Kidney glomerular epithelial cell (primary cell): Measurements from ENCODE around the gene IQCF5.
"Not testable (repeated sequence)": the region's sequence is repeated elsewhere in the genome, so short reads cannot be mapped to it uniquely, and the experiment has no call there.

Experiments used
- DNase-seq: peaks from one replicate; lab custom pipeline; 2025; lab: John Stamatoyannopoulos, UW

IQCF5 gene

DNA sequence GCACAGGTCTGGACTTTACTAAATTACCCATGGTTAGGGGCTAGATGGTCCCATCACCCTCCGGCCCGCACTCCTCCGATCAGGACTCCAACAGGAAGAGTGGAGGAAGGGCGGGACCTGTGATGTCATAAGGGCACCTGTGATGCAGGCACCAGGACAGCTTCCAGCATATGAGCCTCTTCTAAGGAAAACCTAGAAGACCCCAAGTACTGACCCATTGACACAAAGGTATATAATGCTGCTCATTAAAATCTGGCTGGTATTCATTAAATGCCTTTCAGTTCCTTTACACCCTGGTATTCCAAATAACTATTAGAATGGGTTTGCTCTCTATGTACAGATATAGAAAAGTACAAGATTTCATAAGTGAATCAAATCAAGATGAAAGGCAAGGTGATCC, at the start of gene IQCF5:
IQCF5 (minus strand) TSS at position 101 of the 400 bp plus-strand sequence; CDS start at position 31, 70 bp downstream.
- no peak for DNase-seq

DNA sequence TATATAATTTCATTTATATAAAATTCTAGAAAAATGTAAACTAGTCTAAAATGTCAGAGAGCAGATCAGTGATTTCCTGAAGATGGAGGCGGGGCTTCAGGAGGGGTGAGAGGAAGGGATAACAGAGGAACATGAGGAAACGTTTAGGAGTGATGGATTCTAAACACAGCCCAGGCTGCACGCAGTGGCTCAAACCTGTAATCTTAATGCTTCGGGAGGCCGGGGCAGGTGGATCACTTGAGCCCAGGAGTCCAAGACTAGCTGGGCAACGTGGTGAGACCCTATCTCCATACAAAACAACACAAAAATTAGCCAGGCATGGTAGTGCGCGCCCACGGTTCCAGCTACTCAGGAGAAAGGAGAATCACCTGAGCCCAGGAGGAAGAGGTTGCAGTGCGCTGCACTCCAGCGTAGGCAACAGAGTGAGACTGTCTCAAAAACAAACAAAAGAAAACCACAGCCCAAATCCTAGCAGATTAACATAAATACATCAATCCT, 45.7 kb upstream of the IQCF5 start:
- no peak for DNase-seq

DNA sequence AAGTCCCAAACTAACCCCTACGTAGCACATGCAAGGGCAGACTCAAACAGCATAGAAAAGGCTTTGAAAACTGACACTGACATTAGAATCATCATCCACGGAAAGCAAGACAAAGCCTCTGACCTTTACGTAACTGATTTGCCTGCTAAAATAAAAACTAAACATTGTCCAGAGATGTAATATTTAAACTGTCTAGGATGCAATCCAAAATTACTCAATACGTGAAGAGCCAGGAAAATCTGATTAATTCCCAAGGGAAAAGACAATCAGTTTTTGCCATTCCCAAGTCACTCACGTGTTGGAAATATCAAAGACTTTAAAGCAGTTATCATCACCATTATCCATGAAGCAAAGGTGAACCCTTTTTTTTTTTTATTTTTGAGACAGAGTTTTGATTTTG, 41.0 kb upstream of the IQCF5 start:
- no peak for DNase-seq

DNA sequence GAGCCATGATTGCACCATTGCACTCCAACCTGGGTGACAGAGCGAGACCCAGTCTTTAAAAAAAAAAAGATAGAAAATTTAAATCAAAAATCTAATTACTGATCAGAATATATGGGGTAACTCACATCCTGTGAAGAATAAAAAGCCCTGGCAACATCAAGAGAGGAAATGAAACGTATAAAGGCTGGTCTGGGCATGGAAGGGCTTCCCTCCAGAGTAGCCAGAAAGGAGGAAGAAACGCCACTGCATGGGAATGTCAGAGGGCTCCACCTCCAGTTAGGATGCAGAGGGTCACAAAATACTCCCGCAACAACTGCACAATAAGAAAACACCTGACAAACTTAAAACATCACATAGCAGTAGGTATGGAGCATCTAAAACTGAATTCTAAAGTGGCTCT, 32.6 kb upstream of the IQCF5 start:
- no peak for DNase-seq

DNA sequence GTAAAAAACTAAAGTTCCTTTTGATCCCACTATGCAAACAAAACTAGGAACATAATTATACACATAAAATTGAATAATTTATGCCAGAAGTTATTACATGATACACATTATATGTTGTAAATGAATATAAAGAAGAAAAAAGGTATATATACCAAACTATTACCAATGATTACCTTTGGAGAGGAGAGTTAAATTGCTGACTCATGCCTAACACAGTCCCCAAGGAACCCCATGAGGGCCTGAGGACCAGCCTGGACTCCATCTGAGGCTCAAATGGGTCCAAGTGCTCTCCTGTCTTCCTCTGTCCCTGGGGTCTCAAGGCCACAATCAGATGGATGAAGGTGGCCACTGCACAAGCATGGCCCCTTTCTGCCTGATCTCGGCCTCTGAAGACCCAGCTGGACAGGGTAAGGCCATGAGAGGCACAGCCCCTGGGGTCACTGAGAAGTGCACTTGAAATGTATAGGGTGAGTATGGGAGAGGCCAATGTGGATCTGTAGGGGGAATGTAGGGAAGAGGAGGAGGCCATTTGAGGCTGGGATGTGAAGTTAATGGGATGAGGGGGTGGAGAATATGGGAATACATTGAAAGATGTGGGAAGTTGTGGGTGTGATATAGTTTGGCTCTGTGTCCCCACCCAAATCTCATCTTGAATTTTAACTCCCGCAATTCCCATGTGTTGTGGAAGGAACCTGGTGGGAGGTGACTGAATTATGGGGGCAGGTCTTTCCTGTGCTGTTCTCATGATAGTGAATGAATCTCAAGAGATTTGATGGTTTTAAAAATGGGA, 28.8 kb upstream of the IQCF5 start:
- no peak for DNase-seq

DNA sequence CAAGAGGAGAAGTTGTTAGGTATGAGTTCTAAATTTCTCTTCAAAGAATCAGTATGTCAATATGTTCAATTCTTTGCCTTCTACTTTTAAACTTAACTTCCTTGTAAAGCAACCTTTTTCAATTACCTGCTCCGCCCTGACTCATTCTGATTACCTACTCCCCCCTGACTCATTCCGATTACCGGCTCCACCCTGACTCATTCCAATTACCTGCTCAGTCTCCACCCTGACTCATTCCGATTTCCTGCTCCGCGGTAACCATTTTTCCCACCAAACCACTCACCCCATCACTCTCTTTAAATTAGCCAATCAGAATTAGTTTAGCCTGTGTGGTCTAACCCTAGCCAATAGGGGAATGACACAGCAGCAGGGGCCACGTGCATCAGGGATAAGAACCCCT, 27.0 kb upstream of the IQCF5 start:
- not testable (repeated sequence) for DNase-seq

DNA sequence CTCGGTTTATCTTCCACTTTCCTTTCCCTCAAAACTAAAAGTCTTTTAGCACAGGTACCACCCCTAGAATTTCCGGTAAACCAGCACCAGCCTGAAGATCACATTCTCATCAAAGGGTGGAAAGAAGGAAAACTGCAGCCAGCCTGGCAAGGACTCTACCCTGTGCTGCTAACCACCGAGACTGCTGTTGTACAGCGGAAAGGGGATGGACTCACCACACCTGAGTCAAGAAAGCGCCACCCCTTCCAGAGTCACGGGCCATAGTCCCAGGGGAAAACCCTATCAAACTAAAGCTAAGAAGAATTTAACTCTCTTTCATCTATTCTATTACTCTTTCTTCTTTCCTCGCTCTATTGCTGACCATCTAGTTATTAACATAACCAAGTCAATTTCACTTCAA, 24.6 kb upstream of the IQCF5 start:
- not testable (repeated sequence) for DNase-seq

DNA sequence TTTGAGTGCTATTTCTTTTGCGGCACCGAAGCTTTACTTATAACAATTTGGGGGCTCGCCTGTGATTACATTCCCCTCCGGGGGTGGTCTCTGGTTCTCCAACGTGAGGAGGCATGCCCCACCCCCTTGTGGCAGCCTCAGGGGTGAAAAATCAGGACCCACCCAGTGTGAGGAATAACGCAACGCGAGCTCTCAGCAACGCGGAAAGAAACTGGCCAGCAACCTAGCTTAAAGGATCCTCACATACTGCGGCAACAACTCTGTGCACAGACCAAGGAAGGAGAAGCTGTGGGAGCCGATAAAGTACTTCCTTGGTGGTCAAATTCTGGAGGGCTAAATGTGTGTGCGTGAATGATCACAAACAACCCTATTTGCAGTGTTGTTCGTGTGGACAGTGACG, 22.0 kb upstream of the IQCF5 start:
- no peak for DNase-seq

DNA sequence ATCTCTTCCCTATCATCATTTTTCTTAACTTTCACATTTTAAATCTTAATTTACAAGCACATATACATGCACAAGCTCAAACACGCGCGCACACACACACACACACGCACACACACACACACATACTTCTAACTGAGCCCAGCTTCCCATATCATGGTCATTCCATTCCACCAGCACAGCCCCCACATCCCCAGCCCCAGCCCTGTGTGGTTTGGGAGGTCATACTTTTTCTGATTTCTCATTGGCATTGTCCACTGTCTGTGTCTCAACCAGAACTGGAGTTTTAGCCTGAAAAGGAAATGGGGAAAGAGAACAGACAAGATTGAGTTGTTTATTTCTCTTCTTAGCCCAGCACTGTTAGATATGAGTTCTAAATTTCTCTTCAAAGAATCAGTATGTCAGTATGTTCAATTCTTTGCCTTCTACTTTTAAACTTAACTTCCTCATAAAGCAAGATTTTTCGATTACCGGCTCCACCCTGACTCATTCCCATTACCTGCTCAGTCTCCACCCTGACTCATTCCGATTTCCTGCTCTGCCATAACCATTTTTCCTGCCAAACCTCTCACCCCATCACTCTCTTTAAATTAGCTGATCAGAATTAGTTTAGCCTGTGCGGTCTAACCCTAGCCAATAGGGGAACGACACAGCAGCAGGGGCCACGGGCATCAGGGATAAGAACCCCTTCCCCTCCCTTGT, 21.4 kb upstream of the IQCF5 start:
- DNase-seq = no peak

DNA sequence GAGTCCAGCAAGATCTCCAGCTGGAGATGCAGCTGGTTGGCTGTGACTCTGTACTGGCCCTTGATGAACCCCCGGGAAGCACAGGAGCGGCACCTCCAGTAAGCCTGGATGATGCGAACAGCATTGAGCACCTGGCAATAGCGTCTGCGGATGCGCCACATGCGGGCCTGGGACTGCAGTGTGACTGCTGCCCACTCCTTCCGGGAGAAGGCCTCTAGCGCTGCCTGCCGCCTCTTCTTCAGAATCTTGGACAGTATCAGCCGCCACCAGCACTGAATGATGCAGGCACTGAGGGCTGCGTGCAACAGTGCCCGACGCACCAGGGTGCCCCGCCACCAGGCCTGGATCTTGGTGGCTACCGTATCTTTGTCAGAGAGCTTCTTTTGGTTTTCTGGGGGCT, 19.5 kb upstream of the IQCF5 start:
- DNase-seq = no peak

DNA sequence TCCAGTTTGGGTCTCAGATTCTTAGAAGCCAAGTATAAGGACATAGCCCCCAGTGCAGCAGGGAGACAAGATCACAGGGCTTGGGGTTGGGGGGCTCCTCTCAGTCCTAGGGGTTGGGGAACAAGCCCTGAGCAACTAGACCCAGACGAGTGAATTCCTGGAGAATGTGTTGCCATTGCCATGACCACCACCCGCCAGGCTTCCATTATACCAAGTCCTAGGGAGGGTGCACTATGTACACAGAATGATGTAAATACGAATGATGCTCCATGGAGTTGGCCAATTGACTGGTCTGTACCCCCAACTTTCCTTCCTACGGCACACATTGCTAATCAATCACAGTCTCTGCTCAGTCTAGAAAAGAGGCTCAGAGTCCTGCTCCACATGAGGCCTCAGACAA, 19.0 kb upstream of the IQCF5 start:
- DNase-seq = no peak

DNA sequence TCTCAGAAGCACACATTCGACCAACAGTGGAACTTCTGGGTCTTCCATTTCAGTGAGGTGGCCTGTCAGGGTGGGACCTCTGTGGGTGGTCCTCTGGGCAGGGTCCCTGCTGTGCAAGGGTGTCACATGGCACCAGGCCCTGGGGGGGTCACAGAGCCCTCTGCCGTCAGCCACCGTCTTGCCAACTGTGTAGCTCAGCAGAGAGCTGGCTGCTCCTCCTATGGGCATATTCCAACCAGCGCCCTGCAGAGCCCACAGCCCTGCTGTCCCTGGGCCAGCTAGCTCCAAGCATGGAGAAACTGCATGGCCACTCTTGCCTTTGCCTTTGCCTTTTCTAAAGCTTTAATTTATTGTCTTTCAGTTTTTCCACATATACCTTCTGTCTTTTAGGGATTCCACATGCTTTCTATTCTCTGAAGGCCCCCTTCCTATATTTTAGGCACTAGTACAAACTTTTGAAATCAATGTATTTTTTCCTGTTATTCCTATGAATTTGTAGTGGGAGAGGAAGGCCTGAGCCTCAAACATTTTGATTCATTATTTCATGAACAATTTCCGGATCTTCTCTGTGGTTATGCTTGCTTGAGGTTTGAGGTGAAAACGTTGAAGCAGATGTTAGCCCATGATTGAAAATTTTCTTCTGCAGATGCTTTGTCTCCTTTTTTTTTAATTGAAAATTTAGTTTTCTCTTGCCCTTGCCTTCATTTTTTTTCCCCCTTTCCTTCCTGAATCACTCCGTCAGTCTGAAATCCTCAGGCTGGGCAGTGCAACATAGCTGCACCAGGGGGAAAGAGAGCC, 16.0 kb upstream of the IQCF5 start:
- DNase-seq = no peak

DNA sequence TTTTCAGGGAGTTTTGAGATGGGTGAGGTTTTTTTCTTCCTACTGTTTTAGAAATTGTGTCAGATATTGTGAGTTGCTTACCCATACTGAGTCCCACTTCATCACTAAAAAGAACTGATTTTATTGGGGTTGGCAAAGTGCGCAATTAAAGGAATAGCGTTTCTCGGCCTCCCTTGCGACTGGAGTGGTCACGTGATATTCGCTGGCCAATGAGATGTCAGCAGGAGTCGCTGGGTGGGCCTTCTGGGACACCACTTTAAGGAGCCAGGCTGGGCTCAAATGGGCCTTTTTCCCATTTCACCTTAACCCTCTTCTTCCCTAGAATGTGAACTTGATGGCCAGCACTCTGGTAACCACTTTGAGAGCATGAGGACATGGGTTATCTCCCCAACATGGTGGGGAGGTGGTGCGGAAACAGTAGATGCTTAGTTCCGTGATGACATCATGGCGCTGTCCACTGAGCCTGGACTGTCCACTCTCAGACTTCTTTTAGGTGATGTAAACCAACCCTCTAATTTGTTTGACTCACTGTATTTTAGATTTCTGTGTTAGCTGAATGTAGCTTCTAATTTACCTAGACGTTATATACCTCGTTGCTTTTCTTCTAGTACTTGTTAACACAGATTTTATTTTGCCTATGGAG, 13.2 kb upstream of the IQCF5 start:
- no peak for DNase-seq

DNA sequence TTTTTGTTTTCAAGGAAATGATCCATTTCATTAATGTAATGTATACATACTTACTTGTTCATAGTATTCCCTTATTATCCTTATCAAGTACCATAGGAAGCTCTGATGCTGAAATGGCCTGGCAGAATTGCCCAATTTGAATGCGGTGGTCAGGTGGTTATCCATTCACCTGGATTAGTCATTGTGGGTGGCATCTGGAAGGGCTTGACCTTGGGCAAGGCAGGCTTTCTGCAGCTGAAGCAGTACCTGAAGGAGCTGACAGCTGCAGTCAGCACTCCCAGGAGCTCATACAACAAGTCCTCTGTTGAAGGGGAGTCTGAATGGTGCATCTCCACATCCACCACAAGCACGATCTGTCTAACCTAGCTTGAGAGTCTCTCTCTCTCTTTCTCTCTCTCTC, 12.2 kb upstream of the IQCF5 start:
- DNase-seq = no peak

DNA sequence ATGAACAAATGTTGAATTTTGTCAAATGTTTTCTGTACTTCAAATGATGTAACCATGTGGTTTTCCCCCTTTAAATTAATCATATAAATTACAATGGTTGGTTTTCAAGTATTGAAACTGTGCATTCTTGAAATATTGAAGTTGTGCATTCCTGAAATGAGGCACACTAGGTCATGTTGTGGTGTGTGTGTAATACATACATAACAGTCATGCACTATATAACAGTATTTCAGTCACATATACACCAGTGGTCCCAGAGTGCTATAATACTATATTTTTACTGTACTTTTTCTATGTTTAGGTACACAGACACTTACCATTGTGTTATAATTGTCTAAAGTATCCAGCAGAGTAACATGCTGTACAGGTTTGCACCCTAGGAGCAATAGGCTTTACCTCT, 11.0 kb upstream of the IQCF5 start:
- DNase-seq = no peak

DNA sequence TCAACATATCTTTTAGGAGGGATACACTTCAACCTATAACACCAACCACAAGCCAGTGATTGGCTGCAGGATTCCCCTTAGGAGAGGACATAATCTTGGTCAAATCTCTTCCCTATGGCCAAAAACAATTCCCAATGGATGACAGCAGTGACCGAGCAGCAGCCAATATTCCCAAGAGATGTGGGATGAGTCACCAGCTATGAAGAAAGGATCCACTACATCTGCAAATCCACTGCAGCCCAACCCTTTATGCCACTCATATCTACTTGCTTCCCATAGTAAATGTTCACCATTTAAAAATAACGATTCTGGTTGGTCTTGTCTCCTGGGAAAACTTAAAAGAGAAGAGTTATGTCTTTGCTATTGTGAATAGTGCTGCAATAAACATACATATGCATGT, 4.5 kb upstream of the IQCF5 start:
- no peak for DNase-seq

DNA sequence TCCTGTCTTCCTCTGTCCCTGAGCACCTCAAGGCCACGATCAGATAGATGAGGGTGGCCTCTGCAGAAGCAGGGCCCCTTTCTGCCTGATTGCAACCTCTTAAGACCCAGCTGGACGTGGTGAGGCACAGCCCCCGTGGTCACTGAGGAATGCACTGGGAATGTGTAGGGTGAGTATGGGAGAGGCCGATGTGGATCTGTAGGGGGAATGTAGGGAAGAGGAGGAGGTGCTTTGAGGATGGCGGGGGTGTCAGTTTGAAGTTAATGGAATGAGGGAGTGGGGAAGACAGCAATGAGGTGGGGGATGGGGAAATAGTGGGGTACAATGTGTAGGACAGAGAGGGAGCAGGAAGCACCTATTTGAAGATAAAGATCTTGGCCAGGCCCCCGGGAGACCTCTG, 785 bp upstream of the IQCF5 start:
- DNase-seq = no peak

DNA sequence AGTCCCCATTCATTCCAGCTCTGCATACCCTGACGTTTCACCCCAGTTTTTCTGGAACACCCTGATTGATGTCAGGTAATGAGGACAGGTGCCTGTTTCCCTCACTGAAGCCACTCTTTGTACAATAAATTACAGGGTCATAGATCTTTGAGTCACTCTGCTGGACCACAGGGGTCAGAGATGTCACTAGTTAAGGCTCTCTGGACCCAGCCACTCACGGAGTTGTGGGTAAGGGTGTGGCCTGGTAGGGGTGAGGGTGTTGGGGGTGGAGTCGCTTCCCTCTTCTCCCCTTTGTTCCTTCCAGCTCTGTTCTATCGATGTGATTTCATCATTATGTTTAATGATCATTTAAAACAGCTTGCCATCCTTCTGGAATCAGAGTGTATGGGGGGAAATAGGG, 512 bp downstream of the IQCF5 start:
- no peak for DNase-seq

DNA sequence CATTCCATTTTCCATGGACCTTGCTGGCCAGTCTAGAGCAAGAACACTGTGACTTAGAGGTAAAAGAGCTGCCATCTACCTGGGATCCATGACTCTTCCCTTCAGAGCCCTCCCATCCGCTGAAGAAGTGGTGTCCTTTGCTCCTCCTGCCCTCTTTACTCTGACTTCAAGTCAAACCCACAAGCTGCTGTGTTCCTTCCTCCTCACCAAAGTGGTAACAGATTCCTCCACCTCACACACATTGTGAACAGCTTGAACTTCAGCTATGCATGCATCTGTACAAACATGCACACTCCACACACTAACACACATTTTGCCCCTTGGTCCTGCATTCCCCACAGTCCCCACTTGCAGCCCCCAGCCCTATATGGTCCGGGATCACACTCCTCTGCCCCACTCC, 990 bp downstream of the IQCF5 start:
- DNase-seq = no peak

DNA sequence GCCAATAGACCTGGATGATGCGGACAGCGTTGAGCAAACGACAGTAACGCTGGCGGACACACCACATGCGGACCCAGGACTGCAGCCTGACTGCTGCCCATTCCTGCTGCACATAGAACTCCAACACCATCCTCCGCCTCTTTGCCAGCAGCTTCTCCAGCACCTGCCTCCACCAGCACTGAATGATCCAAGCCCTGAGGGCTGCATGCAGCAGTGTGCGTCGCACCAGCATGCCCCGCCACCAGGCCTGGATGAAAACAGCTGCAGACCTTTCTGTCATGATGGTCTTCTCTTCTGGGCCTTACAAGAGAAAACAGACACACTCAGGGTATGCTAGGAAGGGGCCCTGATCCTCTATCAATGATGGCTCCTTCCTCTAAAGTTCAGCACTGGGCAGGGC, 1.5 kb downstream of the IQCF5 start:
- no peak for DNase-seq

DNA sequence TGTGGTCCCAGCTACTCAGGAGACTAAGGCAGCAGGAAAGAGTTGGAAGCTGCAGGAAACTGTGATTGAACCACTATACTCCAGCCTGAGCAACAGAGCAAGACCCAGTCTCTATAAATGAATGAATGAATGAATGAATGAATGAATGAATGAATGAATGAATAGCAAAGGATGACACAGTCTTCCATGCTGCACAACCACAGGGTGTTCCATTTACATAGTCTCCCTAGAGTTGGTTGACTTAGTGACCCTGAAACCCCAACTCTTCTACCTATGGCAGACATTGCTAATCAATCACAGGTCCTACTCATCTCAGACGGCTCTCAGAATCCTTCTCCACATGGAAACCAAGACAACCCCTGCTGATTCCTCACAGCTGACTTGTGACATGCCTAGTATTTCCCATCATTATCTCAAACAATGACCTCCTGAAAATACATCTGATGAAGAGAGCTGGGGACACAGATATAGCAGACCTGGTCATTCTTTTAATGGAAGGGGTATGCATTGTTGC, 2.1 kb downstream of the IQCF5 start:
- DNase-seq = no peak

DNA sequence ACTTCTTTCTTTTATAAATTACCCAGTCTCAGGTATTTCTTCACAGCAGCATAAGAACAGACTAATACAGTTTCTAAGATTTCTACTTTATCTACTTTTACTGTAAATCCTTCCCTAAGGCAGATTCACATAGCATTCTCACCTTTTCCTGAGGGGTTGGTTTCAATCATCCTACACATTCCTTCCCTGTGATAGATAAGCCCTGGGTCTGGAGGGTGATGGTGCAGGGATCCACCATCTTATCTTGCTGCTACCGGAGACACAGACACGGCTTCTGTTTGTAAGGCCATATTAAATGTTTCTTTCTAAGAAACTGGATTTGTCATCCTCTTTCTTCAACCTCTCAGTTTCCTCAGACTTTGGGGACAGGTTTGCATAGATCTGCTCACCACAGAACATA, 6.1 kb downstream of the IQCF5 start:
- DNase-seq = no peak
